ENCODE results near the gene MYBPC3.

The MYBPC3 gene

GRCh38 chr11:47352556-47352955, at the start of gene MYBPC3:
Gene MYBPC3 (minus strand): TSS chr11:47352702. CDS start chr11:47352647, 55 bp downstream.
- DNase-seq: no peak
- in situ Hi-C loops (cut with MboI; ENCODE audit: low pct_unique_long_range_greater_than_20kb, low sequenced_read_pairs): no loop called here

- in situ Hi-C loops (cut with MboI; ENCODE audit: low pct_unique_long_range_greater_than_20kb, low sequenced_read_pairs): loop anchor here (25.0 kb wide), 1 partner anchor 139 kb away; the partner anchor contains the start of genes MADD and NR1H3
These were observed 48.3 kb upstream of the MYBPC3 start for GRCh38 chr11:47400768-47401279.

GRCh38 chr11:47399860-47400767, 47.6 kb upstream of the MYBPC3 start:
- DNase-seq: peak; percentile 84
- in situ Hi-C loops (cut with MboI; ENCODE audit: low pct_unique_long_range_greater_than_20kb, low sequenced_read_pairs): loop anchor here (10.0 to 25.0 kb wide), 2 partner anchors 65 to 138 kb away; partner anchors contain the start of genes MADD and NR1H3

More at GRCh38 chr11:47400768-47401279, 48.3 kb upstream of the MYBPC3 start:
- no peak for DNase-seq

- no peak for DNase-seq
- in situ Hi-C loops (cut with MboI; ENCODE audit: low pct_unique_long_range_greater_than_20kb, low sequenced_read_pairs): loop anchor here (10.0 kb wide), 1 partner anchor 64 kb away; no protein-coding TSS in a partner anchor
These were observed 46.0 kb upstream of the MYBPC3 start for GRCh38 chr11:47398551-47398950.

GRCh38 chr11:47398011-47398410, 45.5 kb upstream of the MYBPC3 start:
- no peak for DNase-seq
- in situ Hi-C loops (cut with MboI; ENCODE audit: low pct_unique_long_range_greater_than_20kb, low sequenced_read_pairs): loop anchor here (10.0 kb wide), 1 partner anchor 63 kb away; no protein-coding TSS in a partner anchor

GRCh38 chr11:47396049-47396320, 43.5 kb upstream of the MYBPC3 start:
- in situ Hi-C loops (cut with MboI; ENCODE audit: low pct_unique_long_range_greater_than_20kb, low sequenced_read_pairs): loop anchor here (10.0 kb wide), 1 partner anchor 61 kb away; no protein-coding TSS in a partner anchor
- no peak for DNase-seq

GRCh38 chr11:47395223-47396048, 42.9 kb upstream of the MYBPC3 start:
- in situ Hi-C loops (cut with MboI; ENCODE audit: low pct_unique_long_range_greater_than_20kb, low sequenced_read_pairs): loop anchor here (10.0 kb wide), 1 partner anchor 61 kb away; no protein-coding TSS in a partner anchor
- DNase-seq: peak; percentile 41

GRCh38 chr11:47394322-47395222, 42.1 kb upstream of the MYBPC3 start:
- in situ Hi-C loops (cut with MboI; ENCODE audit: low pct_unique_long_range_greater_than_20kb, low sequenced_read_pairs): loop anchor here (10.0 kb wide), 1 partner anchor 60 kb away; no protein-coding TSS in a partner anchor
- peak; percentile 91 for DNase-seq

- in situ Hi-C loops (cut with MboI; ENCODE audit: low pct_unique_long_range_greater_than_20kb, low sequenced_read_pairs): loop anchor here (10.0 kb wide), 1 partner anchor 59 kb away; no protein-coding TSS in a partner anchor
- no peak for DNase-seq
These were observed 41.5 kb upstream of the MYBPC3 start for GRCh38 chr11:47394050-47394321.

GRCh38 chr11:47393163-47394049, 40.9 kb upstream of the MYBPC3 start:
- in situ Hi-C loops (cut with MboI; ENCODE audit: low pct_unique_long_range_greater_than_20kb, low sequenced_read_pairs): loop anchor here (10.0 kb wide), 1 partner anchor 59 kb away; no protein-coding TSS in a partner anchor
- DNase-seq: peak; percentile 52

GRCh38 chr11:47392546-47393162, 40.2 kb upstream of the MYBPC3 start:
- in situ Hi-C loops (cut with MboI; ENCODE audit: low pct_unique_long_range_greater_than_20kb, low sequenced_read_pairs): loop anchor here (10.0 kb wide), 1 partner anchor 58 kb away; no protein-coding TSS in a partner anchor
- no peak for DNase-seq

- DNase-seq: no peak
- in situ Hi-C loops (cut with MboI; ENCODE audit: low pct_unique_long_range_greater_than_20kb, low sequenced_read_pairs): loop anchor here (10.0 kb wide), 1 partner anchor 57 kb away; no protein-coding TSS in a partner anchor
These were observed 39.4 kb upstream of the MYBPC3 start for GRCh38 chr11:47391711-47392432.

- in situ Hi-C loops (cut with MboI; ENCODE audit: low pct_unique_long_range_greater_than_20kb, low sequenced_read_pairs): loop anchor here (10.0 kb wide), 1 partner anchor 56 kb away; no protein-coding TSS in a partner anchor
- DNase-seq: peak; percentile 29
These were observed 38.6 kb upstream of the MYBPC3 start for GRCh38 chr11:47391077-47391583.

- no peak for DNase-seq
- in situ Hi-C loops (cut with MboI; ENCODE audit: low pct_unique_long_range_greater_than_20kb, low sequenced_read_pairs): loop anchor here (10.0 kb wide), 1 partner anchor 56 kb away; no protein-coding TSS in a partner anchor
These were observed 37.9 kb upstream of the MYBPC3 start for GRCh38 chr11:47390422-47390760.

GRCh38 chr11:47389577-47390421, 37.3 kb upstream of the MYBPC3 start:
- DNase-seq: no peak
- in situ Hi-C loops (cut with MboI; ENCODE audit: low pct_unique_long_range_greater_than_20kb, low sequenced_read_pairs): loop anchor here (10.0 kb wide), 1 partner anchor 55 kb away; no protein-coding TSS in a partner anchor
